SIG-M5 treated with dmso at 0.1 percent for 504 hours (cell line): ENCODE results near the gene CRYGS.
"Not testable (repeated sequence)": the region's sequence is repeated elsewhere in the genome, so short reads cannot be mapped to it uniquely, and the experiment has no call there.

Experiments
- DNase-seq: peaks from one replicate; lab custom pipeline; 2025; ENCODE audit not compliant: unreplicated experiment; lab: John Stamatoyannopoulos, UW

CRYGS gene

GRCh38 chr3:186544281-186544680 lies at the start of gene CRYGS:
CRYGS (minus strand) TSS chr3:186544380; CDS start chr3:186544326, 54 bp downstream.
- no peak for DNase-seq

GRCh38 chr3:186593862-186594261 lies 49.7 kb upstream of the CRYGS start:
- DNase-seq, result no peak

- DNase-seq, result no peak
Observed at GRCh38 chr3:186592682-186593081, 48.5 kb upstream of the CRYGS start.

GRCh38 chr3:186590580-186591295 lies 46.6 kb upstream of the CRYGS start:
- no peak for DNase-seq

- no peak for DNase-seq
Observed at GRCh38 chr3:186589856-186590579, 45.8 kb upstream of the CRYGS start.

GRCh38 chr3:186589121-186589520 lies 44.9 kb upstream of the CRYGS start:
- peak; percentile 13 for DNase-seq

GRCh38 chr3:186588632-186589031 lies 44.5 kb upstream of the CRYGS start:
- DNase-seq, result no peak

GRCh38 chr3:186587183-186587582 lies 43.0 kb upstream of the CRYGS start:
- no peak for DNase-seq

- DNase-seq, result not testable (repeated sequence)
Observed at GRCh38 chr3:186586245-186586644, 42.1 kb upstream of the CRYGS start.

GRCh38 chr3:186583831-186584230 lies 39.7 kb upstream of the CRYGS start:
- DNase-seq, result no peak

- DNase-seq, result no peak
Observed at GRCh38 chr3:186582541-186582940, 38.4 kb upstream of the CRYGS start.

GRCh38 chr3:186580785-186581184 lies 36.6 kb upstream of the CRYGS start:
- DNase-seq, result no peak

GRCh38 chr3:186577521-186577920 lies 33.3 kb upstream of the CRYGS start:
- no peak for DNase-seq

GRCh38 chr3:186571644-186572013 lies 27.4 kb upstream of the CRYGS start:
- DNase-seq, result peak; percentile 41

- DNase-seq, result no peak
Observed at GRCh38 chr3:186570941-186571643, 26.9 kb upstream of the CRYGS start.

GRCh38 chr3:186570096-186570940 lies 26.1 kb upstream of the CRYGS start, which contains the start of gene DNAJB11:
DNAJB11 (plus strand) TSS chr3:186570720; CDS start chr3:186570898, 178 bp downstream.
- DNase-seq, result peak; percentile 100

GRCh38 chr3:186569779-186570095 lies 25.6 kb upstream of the CRYGS start:
- no peak for DNase-seq

GRCh38 chr3:186569361-186569760 lies 25.2 kb upstream of the CRYGS start:
- not testable (repeated sequence) for DNase-seq

GRCh38 chr3:186567072-186567921 lies 23.1 kb upstream of the CRYGS start, which contains the start of gene TBCCD1:
TBCCD1 (minus strand) TSS chr3:186567339; CDS start chr3:186564329, 3,010 bp downstream.
- DNase-seq, result peak; percentile 86

- DNase-seq, result peak; percentile 46
Observed at GRCh38 chr3:186566772-186567071, 22.5 kb upstream of the CRYGS start.
